ENCODE results near the gene PPP2R1A. TPM values are rescaled to one million over a fixed set of nuclear protein-coding genes. Genes with fewer than 3 reads are reported as not detected.

Gene PPP2R1A
- 100 to 1,000 TPM; 423 to 502 (median 490) TPM for polyA plus RNA-seq (ENCODE audit: insufficient read length in 3 of 3)

DNA sequence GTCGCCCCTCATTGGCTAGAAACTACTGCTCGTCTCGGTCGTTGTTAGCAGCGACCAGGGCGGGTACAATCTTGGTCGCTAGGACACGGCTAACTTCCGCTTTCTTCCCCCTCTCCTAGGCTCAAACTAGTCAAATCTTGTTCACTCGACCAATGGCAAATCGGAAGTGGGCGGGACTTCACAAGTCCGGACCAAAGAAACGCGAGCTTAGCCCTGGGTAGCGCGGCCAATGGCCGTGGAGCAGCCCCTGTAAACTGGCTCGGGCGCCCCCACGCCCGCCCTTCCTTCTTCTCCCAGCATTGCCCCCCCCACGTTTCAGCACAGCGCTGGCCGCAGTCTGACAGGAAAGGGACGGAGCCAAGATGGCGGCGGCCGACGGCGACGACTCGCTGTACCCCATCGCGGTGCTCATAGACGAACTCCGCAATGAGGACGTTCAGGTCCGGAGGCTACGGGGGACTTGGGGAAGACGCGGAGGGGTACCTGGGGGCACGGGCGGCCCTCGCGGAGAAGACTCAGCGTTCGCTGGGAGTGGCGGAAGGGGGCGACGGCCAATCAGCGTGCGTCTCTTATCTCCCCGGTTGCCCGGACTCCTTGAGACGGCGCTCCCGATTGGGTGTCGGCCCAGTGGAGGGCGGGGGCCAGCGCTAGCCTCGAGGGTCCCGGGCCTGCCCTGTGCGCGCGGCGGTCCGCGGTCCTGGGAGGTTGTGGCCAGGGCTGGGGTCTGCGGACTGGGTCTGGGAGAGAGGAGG, at the start of gene PPP2R1A:
Gene PPP2R1A, plus strand, starts transcription at position 318 of the 752 bp plus-strand sequence. Its CDS starts 45 bp downstream, at position 363.
- DNase-seq (ENCODE audit: low read depth in 3 of 3, low spot score in 2 of 3) = peak; percentile 100

GRCh38 chr19:52141203-52141602, 48.6 kb upstream of the PPP2R1A start:
- DNase-seq (ENCODE audit: low read depth in 3 of 3, low spot score in 2 of 3) = peak in 1 of 3 donors; percentile 4

- no peak for DNase-seq (ENCODE audit: low read depth in 3 of 3, low spot score in 2 of 3)
These were observed 47.8 kb upstream of the PPP2R1A start for GRCh38 chr19:52142001-52142595.

- no peak for DNase-seq (ENCODE audit: low read depth in 3 of 3, low spot score in 2 of 3)
These were observed 41.6 kb upstream of the PPP2R1A start for GRCh38 chr19:52148256-52148655.

GRCh38 chr19:52155596-52156359, 34.1 kb upstream of the PPP2R1A start:
- DNase-seq (ENCODE audit: low read depth in 3 of 3, low spot score in 2 of 3) = no peak

- DNase-seq (ENCODE audit: low read depth in 3 of 3, low spot score in 2 of 3) = no peak
These were observed 19.5 kb upstream of the PPP2R1A start for GRCh38 chr19:52170304-52170703.

DNA sequence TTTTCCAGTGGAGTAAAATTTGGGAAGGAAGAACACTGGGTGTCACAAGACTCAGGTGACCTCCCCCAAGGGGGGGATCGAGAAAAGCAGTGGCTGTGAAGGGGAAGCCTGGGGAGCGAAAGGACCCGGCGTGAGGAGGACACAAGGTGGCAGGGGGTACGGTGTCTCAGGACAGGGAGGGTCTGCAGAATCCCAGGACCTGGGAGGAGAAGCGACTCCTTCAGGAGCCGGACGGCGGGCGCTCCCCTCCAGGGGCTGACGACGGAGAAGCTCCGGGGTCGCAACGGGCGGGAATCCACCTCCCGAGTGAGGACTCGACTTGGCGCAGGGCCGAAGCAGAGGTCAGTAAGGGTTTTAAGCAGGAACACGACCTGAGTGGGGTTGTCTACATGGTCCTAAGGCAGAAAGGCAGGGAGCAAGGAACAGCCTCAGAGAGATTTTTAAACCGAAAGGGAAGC, 19.0 kb upstream of the PPP2R1A start:
- DNase-seq (ENCODE audit: low read depth in 3 of 3, low spot score in 2 of 3) = no peak

- peak; percentile 74 to 83 (median 74) for DNase-seq (ENCODE audit: low read depth in 3 of 3, low spot score in 2 of 3)
These were observed 18.3 kb upstream of the PPP2R1A start, which contains the start of gene ZNF836 for GRCh38 chr19:52171321-52172169. Gene ZNF836 (minus strand): TSS chr19:52171621. CDS start chr19:52168072, 3,549 bp downstream.

DNA sequence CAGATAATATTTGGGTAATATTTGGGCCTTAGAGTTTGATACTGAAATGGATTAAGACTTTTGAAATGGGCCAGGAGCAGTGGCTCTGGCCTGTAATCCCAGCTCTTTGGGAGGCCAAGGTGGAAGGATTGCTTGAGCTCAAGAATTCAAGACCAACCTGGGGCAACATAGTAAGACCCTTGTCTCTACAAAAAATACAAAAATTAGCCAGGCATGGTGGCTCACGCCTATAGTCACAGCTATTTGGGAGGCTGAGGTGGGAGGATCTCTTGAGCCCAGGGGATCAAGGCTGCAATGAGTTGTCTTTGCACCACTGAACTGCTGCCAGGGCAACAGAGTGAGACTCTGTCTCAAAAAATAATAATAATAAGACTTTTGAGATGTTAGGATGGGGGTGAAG, 17.5 kb upstream of the PPP2R1A start:
- DNase-seq (ENCODE audit: low read depth in 3 of 3, low spot score in 2 of 3) = no peak

DNA sequence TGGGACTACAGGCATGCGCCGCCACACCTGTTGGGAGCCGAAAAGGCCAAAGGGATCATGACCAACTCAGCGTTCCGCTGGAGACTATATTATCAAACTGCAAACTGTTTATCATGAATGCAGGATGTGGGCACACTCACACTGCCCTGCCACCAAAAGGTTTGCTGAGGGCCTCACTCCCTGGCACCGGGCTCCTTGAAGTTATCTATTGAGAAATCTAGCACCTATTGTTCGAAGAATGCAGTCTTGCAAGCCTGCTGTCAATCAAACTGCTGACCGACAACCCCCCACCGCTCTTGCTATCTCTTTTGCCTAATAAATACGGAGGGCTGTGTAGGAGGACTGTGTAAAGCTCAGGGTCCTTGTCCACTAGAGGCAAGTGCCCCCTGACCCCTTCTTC, 13.3 kb upstream of the PPP2R1A start:
- DNase-seq (ENCODE audit: low read depth in 3 of 3, low spot score in 2 of 3) = no peak

- DNase-seq (ENCODE audit: low read depth in 3 of 3, low spot score in 2 of 3) = no peak
These were observed 2.4 kb upstream of the PPP2R1A start for GRCh38 chr19:52187407-52187806.

GRCh38 chr19:52188822-52189734, 774 bp upstream of the PPP2R1A start:
- no peak for DNase-seq (ENCODE audit: low read depth in 3 of 3, low spot score in 2 of 3)

GRCh38 chr19:52190487-52191293, 838 bp downstream of the PPP2R1A start:
- no peak for DNase-seq (ENCODE audit: low read depth in 3 of 3, low spot score in 2 of 3)

- DNase-seq (ENCODE audit: low read depth in 3 of 3, low spot score in 2 of 3) = no peak
These were observed 1.5 kb downstream of the PPP2R1A start for GRCh38 chr19:52191389-52191788.

DNA sequence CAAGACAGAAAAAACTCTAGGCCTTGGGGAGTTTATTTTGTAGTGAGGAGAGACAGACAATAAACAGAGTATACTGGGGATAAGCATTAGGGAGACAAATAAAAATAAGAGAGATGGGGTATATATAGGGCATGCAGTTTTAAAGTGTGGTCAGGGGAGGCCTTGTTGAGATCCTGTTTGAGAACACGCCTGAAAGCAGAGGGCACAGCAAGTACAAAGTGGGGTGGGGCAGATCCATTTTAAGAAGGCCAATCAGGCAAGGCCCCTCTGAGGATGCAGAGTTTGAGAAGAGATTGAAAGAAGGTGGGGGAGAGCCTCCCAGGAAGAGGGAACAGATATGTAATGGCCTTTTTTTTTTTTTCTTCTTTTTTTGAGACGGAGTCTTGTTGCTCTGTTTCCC, 2.1 kb downstream of the PPP2R1A start:
- DNase-seq (ENCODE audit: low read depth in 3 of 3, low spot score in 2 of 3) = no peak

DNA sequence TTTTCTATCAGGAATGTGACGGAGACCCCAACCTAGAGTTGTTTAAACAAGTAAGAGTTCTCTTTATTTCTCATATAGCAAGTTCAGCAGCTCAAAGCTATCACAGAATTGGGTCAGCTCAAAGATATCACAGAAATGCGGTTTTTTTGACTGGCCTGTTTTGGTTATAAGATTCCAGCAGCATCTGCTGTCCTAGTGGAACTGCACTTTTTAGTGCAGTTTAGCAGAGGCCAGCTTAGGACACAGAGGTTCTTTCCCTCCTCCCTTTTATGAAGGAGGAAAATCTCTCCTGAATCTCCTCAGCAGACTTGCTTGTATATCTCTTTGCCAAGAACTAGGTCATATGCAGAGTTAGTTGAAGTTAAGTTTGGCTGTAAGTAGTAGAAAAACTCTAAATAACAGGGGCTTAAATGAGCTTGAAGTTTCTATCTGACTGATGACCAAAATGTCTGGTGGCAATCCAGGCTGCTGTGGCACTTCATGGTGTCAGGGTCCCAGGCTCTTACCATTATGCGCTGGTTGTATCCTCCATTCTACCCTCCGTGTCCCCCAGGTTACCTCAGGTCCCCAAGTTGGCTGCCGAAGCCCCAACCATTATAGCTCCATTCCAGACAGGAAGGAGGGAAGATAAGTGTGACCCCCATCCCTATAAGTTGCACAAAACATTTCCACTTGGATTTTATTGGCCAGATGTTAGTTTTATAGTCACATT, 6.6 kb downstream of the PPP2R1A start:
- no peak for DNase-seq (ENCODE audit: low read depth in 3 of 3, low spot score in 2 of 3)

GRCh38 chr19:52197964-52198363, 8.1 kb downstream of the PPP2R1A start:
- DNase-seq (ENCODE audit: low read depth in 3 of 3, low spot score in 2 of 3) = no peak

DNA sequence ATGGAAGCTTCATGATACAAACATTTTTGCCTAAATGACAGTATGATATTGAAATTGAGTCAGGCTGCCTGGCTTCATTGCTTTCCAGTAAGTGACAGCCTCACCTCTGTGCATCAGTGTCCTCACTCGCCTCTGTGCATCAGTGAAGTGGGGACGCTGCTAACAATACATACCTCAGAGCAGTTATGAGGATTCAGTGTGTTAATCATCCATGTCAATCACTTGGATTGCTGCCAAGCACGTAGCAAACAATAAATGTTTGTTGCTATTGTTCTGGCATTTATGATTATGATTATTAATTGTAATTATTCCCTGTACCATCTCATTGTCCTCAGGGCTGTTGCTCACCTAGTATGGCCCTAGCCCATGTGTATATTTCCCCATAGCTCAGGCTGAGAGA, 8.8 kb downstream of the PPP2R1A start:
- DNase-seq (ENCODE audit: low read depth in 3 of 3, low spot score in 2 of 3) = no peak

All from right renal cortex interstitium (tissue), 3 donors.